ENCODE measurements around the gene NOG.

GRCh38 chr17:56545930-56546329 is 47.6 kb upstream of the NOG start:
- TF ChIP-seq POLR2A (IDR thresholded peaks at IDR 0.05; ENCODE audit: low read length) (no peak), GATA1 (IDR thresholded peaks at IDR 0.05; ENCODE audit: low read depth, low read length) (no peak)
